Heart right ventricle (tissue), 16 donors: Measurements from ENCODE around the gene PLCL2. TPM values are rescaled to one million over a fixed set of nuclear protein-coding genes. Genes with fewer than 3 reads are reported as not detected.

Source experiments
- ATAC-seq, 8 donors: fragments of 200-7000 bp; cut with Tn5 transposase; one replicate each; pipeline ENCODE4 v1.9.1; 2020; ENCODE audit warnings: mild to moderate bottlenecking in 8 of 8, moderate library complexity in 8 of 8, moderate number of reproducible peaks in 1 of 8
- DNase-seq, 2 donors: peaks; one replicate each; pipeline ENCODE4 v3.0.0-alpha.2; 2020
- H3K27ac ChIP-seq, 10 donors: fragments of 200-600 bp; sonication (generic) in 2 of 10; one replicate each; pipeline versions ENCODE4 v1.5.0 to v1.8.0; 2020 to 2022; ENCODE audit warnings: mild to moderate bottlenecking in 3 of 10
- H3K27me3 ChIP-seq, 7 donors: fragments of 200-600 bp; one replicate each; pipeline ENCODE4 v1.8.0; 2021 to 2022; ENCODE audit warnings: mild to moderate bottlenecking in 2 of 7
- H3K36me3 ChIP-seq, 9 donors: fragments of 200-600 bp; sonication (generic) in 1 of 9; one replicate each; pipeline versions ENCODE4 v1.5.0 to v1.8.0; 2020 to 2022; ENCODE audit warnings: mild to moderate bottlenecking in 2 of 9
- H3K4me1 ChIP-seq, 9 donors: fragments of 200-600 bp; sonication (generic) in 1 of 9; one replicate each; pipeline versions ENCODE4 v1.5.0 to v1.8.0; 2020 to 2022; ENCODE audit warnings: mild to moderate bottlenecking in 4 of 9
- H3K4me3 ChIP-seq, 10 donors: fragments of 200-600 bp; sonication (generic) in 2 of 10; one replicate each; pipeline versions ENCODE4 v1.5.0 to v1.8.0; 2020 to 2022; ENCODE audit warnings: mild to moderate bottlenecking in 7 of 10, moderate library complexity in 2 of 10
- H3K9me3 ChIP-seq, 11 donors: fragments of 200-600 bp in 10 of 11; sonication (generic) in 2 of 11; one replicate each; pipeline versions ENCODE4 v1.5.0 to v1.8.0; 2013 to 2022; ENCODE audit warnings: mild to moderate bottlenecking in 2 of 11, control low read depth in 1 of 11, moderate library complexity in 1 of 11
- CTCF ChIP-seq, 9 donors: fragments of 200-600 bp; sonication (generic) in 2 of 9; IDR thresholded peaks; one replicate each; pipeline versions ENCODE4 v1.5.0 to v1.8.0; 2021 to 2022; ENCODE audit warnings: antibody characterized with exemption in 9 of 9, mild to moderate bottlenecking in 5 of 9, moderate library complexity in 1 of 9
- WGBS, 2 donors: extraction: QIAGEN DNeasy Blood & Tissue Kit; methylation state at CpG; one replicate each; pipeline ENCODE4 v1.1.7; 2013; ENCODE audit warnings: inconsistent platforms in 1 of 2; 5-methylcytosine and 5-hydroxymethylcytosine counted together
- intact Hi-C, 10 donors: fragments of 100-400 bp; cut with DNase I; formaldehyde crosslinking; loops; one replicate each; pipeline versions ENCODE4 v1.11.1 to v1.14.2; 2022
- polyA plus RNA-seq, 2 donors: library from polyadenylated mRNA; stranded (reverse); fragments of 200-250 nt; gene quantifications; one replicate each; pipeline ENCODE4 v1.2.3, GENCODE V29; 2013
- total RNA-seq, 10 donors: library from RNA; stranded (reverse); fragmentation: NEBNext Ultra II Directional in 3 of 10; extraction: Animal tissue kit (Norgen Biotek cat#: 25700) in 3 of 10; gene quantifications; one replicate each; pipeline versions ENCODE4 v1.2.1 to v1.2.4, GENCODE V29; 2021 to 2023
- donor health status: Arrhythmogenic right ventricular cardiomyopathy.
- donor health status: ischemic (EF 13 %, LVEDD 7.1; RV severe dilation, severe dysfunction).
- donor health status: healthy with polysubstance abuse.
- donor health status: DM: no; HTN: yes; CAD: no.
- donor health status: DM: no; HTN: no; CAD: no.
- donor health status: ischemic (EF 25% LVEDD 6.9; RV normal size, moderate dysfunction).
- donor health status: ischemic (EF 25% LVEDD 5.7; RV mildly dilated, moderate dysfunction).
- donor health status: healthy.
- donor health status: DM: yes; HTN: yes; CAD: no.
- donor health status: Ischemic cardiomyopathy.
- donor health status: ischemic (EF 35%, LVEDD 5.7; RV mildly dilated, moderate dysfunction).
- donor health status: nonischemic (EF 11% LVEDD 7.7; RV severe dilation, severe dysfunction).
- donor health status: DM: yes; HTN: yes; CAD: no.
- donor health status: PGD.
- donor health status: ischemic (EF 29% LVEDD 5.4; RV normal size, mild dysfunction).
- donor health status: nonischemic (EF 23%, LVEDD 6.1; RV moderate dilation, normal function).

PLCL2 gene
- total and polyA plus RNA-seq, 12 donors, result 8.7 to 79.8 (median 53.0) TPM

- ATAC-seq, result no peak
- 78 to 86% methylated on average over 1 of the region's 1 CpG for WGBS, 2 donors
These were observed 29.3 kb upstream of the PLCL2 start for GRCh38 chr3:16855497-16855896.

DNA sequence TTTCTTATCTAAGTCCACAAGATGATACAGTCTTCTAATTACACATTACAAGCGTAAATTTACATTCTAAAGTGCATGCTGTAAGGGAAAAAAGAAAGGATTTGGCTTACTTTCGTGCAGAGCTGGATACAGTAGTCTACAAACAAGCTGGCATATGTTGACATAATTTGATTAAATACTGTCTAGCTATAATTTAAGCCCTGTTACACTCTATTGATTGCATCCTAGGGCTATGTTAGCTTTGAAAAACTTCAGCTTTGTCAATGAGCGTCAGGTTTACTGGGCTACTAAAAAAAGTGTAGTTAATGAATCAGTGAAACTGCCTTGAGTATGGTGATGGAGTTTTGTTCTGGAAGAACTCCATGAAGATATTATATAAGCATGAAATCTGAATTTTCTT lies 24.5 kb upstream of the PLCL2 start:
- peaks cover 0 to under 1% (median 0%) of the 10 kb centered on the region in 9 donors for H3K4me1 ChIP-seq
- intact Hi-C loops, result no loop called here
- no peak overlapping the region for H3K27ac ChIP-seq
- TF ChIP-seq CTCF (IDR thresholded peaks at IDR 0.05), result no peak
- H3K4me3 ChIP-seq, result no peak overlapping the region
- peaks cover 0 to 11% (median 0%) of the 10 kb centered on the region in 11 donors for H3K9me3 ChIP-seq
- no peak for DNase-seq
- WGBS, 2 donors, result 90 to 91% methylated on average over 3 of the region's 3 CpGs
- ATAC-seq, result no peak
- no peaks in the 10 kb centered on the region for H3K36me3 ChIP-seq
- H3K27me3 ChIP-seq, result no peaks in the 10 kb centered on the region

More at GRCh38 chr3:16855497-16855896, 29.3 kb upstream of the PLCL2 start:
- intact Hi-C loops, result no loop called here
- no peak overlapping the region for H3K27ac ChIP-seq
- peaks cover 0 to 3% (median 0%) of the 10 kb centered on the region in 11 donors for H3K9me3 ChIP-seq
- no peak for DNase-seq
- H3K36me3 ChIP-seq, result no peaks in the 10 kb centered on the region
- peaks cover 0 to 1% (median 0%) of the 10 kb centered on the region in 9 donors for H3K4me1 ChIP-seq
- H3K4me3 ChIP-seq, result no peak overlapping the region
- no peaks in the 10 kb centered on the region for H3K27me3 ChIP-seq
- no peak for TF ChIP-seq CTCF (IDR thresholded peaks at IDR 0.05)

DNA sequence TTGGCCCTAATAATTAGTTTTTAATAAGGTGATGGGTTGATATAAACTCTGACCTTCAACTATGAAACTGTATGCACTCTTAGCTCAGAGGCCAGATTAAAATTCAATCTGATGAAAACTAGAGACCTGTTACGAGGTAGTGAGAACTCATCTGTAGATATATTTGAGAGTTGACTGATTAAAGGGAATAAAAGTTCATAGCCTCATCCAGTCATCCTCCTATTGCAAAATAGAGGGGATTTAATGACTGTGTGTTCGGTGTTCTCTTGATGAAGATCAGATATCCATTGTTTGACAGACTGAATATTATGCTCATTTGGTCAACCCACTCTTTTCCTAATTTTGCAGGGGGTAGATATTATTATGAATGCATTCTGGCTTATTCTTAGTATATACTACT lies 23.3 kb upstream of the PLCL2 start:
- WGBS, 2 donors, result 94% methylated on average over 2 of the region's 2 CpGs
- Histone ChIP-seq H3K9me3 (peaks cover 0 to 11% (median 0%) of the 10 kb centered on the region in 11 donors), H3K27me3 (no peaks in the 10 kb centered on the region), H3K27ac (no peak overlapping the region), H3K4me3 (no peak overlapping the region), H3K36me3 (no peaks in the 10 kb centered on the region), H3K4me1 (peaks cover 0 to 10% (median 0%) of the 10 kb centered on the region in 9 donors)
- intact Hi-C loops, result no loop called here
- no peak for TF ChIP-seq CTCF (IDR thresholded peaks at IDR 0.05)
- ATAC-seq (no peak), DNase-seq (no peak)

DNA sequence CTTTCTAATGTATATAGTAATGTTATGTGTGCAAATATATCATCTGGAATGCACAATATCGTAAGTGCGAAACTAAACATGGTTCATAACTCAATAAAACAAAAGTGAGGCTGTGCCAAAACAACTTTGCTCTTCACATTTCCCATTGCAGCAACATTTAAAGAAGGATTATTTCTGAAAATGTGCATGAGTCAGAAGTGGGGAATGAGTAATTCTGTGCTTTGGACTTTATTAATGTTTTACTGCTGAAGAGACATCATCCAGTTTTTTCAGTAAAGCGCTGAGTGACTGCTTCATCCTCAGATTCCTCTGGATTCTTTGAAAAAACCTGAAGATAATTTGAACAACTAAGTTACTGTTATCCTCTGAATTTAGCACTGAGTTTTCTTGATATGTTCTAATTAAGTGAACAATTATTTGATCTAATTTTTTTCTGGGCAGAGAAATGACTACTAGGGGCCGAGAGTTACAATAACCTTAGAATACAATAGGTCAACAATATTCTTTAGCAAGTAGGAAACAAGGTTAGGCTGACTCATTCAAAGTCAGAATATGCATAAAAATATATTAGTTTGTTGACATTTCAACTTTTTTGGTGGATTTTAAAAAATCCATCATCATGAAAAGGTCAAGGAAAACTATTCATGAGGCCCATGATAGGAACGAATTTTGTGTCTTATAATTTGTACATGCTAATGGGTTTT lies 20.0 kb upstream of the PLCL2 start:
- DNase-seq, result no peak
- no peak overlapping the region for H3K4me3 ChIP-seq
- 86 to 93% methylated on average over 5 of the region's 5 CpGs for WGBS, 2 donors
- no peaks in the 10 kb centered on the region for H3K27me3 ChIP-seq
- H3K27ac ChIP-seq, result no peak overlapping the region
- no peaks in the 10 kb centered on the region for H3K36me3 ChIP-seq
- peaks cover 0 to 26% (median 0%) of the 10 kb centered on the region in 9 donors for H3K4me1 ChIP-seq
- peaks cover 0 to 10% (median 0%) of the 10 kb centered on the region in 11 donors for H3K9me3 ChIP-seq
- no peak for ATAC-seq
- TF ChIP-seq CTCF (IDR thresholded peaks at IDR 0.05), result no peak
- intact Hi-C loops, result no loop called here
